ENCODE results near the gene HNRNPA0.
"Not testable (repeated sequence)": the region's sequence is repeated elsewhere in the genome, so short reads cannot be mapped to it uniquely, and the experiment has no call there.

HNRNPA0 gene

GRCh38 chr5:137754188-137754960, at the start of gene HNRNPA0:
TSS of gene HNRNPA0 (minus strand) at chr5:137754363. CDS start at chr5:137754066, 297 bp downstream.
- H3K4me1 ChIP-seq: peaks cover 15 to 27% (median 23%) of the 10 kb centered on the region in 10 experiments
- peaks cover 39 to 47% (median 45%) of the 10 kb centered on the region in 11 experiments for H4K20me1 ChIP-seq
- peak within 1 kb of the TSS; percentile 81 to 100 (median 94) for H3K4me3 ChIP-seq
- peak within 1 kb of the TSS; percentile 63 to 96 (median 88) for H3K4me2 ChIP-seq
- H3K27ac ChIP-seq: peak within 1 kb of the TSS; percentile 94 to 99 (median 99)
- TF ChIP-seq Cebpa-rat (IDR thresholded peaks at IDR 0.05): no peak
- H3K9me3 ChIP-seq (replicated peaks in 1 of 11): no peaks in the 10 kb centered on the region
- peaks cover 0 to 43% (median 27%) of the 10 kb centered on the region in 11 experiments; a peak in 15 of 22 replicates for H3K36me3 ChIP-seq
- H3K9ac ChIP-seq: peak within 1 kb of the TSS; percentile 93 to 100 (median 100)
- H3K27me3 ChIP-seq: no peaks in the 10 kb centered on the region

DNA sequence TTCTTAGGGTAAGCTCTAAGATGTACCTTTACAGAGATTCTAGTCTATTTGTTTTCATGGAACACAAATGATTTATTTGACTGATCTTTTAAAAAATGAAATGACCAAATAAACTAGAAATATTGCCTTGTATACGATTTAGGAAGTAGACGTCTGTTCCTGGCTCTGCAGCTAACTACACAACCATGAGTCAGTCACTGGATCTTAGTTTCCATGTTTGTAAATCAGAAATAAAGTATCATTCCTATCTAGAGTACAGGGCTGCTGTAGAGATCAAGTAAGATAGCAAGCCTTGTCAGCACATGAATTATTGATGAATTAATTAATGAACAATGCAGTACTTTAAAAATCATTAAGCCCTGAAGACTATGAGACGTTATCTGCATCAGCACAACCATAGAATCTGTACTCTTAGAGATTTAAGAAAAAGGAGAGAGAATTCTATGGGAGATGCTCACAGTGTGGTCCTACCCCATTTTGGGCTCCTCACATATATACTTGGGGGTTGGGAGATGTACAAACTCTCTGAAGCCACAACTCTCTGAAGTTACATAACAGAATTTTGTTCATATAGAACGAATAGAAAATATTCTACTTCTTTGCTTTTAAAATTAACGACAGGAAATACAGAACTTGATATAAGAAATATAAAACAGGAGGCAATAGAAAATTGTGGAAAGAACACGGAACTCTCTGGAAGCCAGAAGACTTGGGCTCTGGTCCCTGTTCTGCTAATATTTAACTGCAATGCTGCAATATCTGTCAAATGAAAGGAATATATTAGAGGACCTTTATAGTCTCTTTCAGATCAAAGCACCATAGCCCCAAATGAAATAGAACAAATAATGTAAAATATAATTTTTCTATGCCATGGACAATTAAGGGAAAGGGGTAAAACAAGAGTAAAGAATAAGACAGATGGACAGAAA, 48.4 kb upstream of the HNRNPA0 start:
- H3K9ac ChIP-seq: no peak overlapping the region
- H3K4me1 ChIP-seq: peaks cover 0 to under 1% (median 0%) of the 10 kb centered on the region in 10 experiments; a peak in 1 of 20 replicates
- H3K36me3 ChIP-seq: no peaks in the 10 kb centered on the region
- no peaks in the 10 kb centered on the region for H3K9me3 ChIP-seq (replicated peaks in 1 of 11)
- TF ChIP-seq Cebpa-rat (IDR thresholded peaks at IDR 0.05): no peak
- no peak overlapping the region for H3K27ac ChIP-seq
- no peaks in the 10 kb centered on the region for H4K20me1 ChIP-seq
- no peaks in the 10 kb centered on the region for H3K27me3 ChIP-seq
- H3K4me3 ChIP-seq: no peak overlapping the region
- no peak overlapping the region for H3K4me2 ChIP-seq

GRCh38 chr5:137800700-137801411, 46.7 kb upstream of the HNRNPA0 start:
- H4K20me1 ChIP-seq: no peaks in the 10 kb centered on the region
- no peak overlapping the region for H3K9ac ChIP-seq
- no peak overlapping the region for H3K4me3 ChIP-seq
- H3K4me2 ChIP-seq: no peak overlapping the region
- TF ChIP-seq Cebpa-rat (IDR thresholded peaks at IDR 0.05): no peak
- H3K27ac ChIP-seq: no peak overlapping the region
- no peaks in the 10 kb centered on the region for H3K36me3 ChIP-seq
- no peaks in the 10 kb centered on the region for H3K27me3 ChIP-seq
- H3K4me1 ChIP-seq: no peaks in the 10 kb centered on the region
- H3K9me3 ChIP-seq (replicated peaks in 1 of 11): no peaks in the 10 kb centered on the region

DNA sequence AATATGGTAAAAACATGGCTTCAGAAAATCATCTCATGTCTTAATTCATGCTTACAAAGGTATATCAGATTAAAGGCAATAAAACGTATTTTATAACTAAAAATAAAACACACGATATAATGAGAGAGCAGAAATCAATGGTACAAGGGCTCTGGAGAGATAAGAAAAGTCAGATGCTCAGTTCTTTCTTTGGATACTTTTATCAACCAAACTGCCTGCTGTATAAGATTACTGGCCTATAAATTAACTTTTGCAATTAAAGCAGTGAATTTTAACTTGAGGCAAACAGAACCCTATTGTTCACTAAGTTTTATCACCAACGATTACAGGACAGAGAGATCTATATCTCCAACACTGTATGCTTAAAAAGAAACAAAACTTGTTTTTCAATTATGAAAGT, 42.1 kb upstream of the HNRNPA0 start:
- no peak overlapping the region for H3K4me3 ChIP-seq
- H3K9ac ChIP-seq: no peak overlapping the region
- H3K27ac ChIP-seq: no peak overlapping the region
- H3K9me3 ChIP-seq (replicated peaks in 1 of 11): no peaks in the 10 kb centered on the region
- H4K20me1 ChIP-seq: no peaks in the 10 kb centered on the region
- no peaks in the 10 kb centered on the region for H3K27me3 ChIP-seq
- H3K36me3 ChIP-seq: no peaks in the 10 kb centered on the region
- no peaks in the 10 kb centered on the region for H3K4me1 ChIP-seq
- TF ChIP-seq Cebpa-rat (IDR thresholded peaks at IDR 0.05): no peak
- H3K4me2 ChIP-seq: no peak overlapping the region

DNA sequence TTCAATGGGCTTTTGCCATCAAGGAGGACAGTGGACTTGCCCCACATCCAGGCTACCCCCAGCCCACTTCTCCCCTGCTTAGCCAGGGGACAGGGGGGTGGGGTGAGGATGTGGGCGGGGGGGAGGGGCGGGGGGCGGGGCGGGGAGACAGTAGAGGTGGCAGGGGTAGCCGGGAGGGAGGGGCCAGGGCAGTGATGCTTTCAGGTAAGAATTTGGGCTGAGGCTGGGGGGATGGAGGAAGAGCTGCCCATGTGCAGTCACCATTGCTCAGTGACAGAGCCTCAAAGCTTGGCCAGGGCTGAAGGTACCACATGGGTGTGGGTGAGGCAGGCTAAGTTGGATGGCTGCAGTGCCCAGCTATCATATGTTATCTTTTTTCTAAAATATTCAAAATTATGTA, 40.7 kb upstream of the HNRNPA0 start:
- no peak overlapping the region for H3K4me3 ChIP-seq
- no peak overlapping the region for H3K4me2 ChIP-seq
- no peaks in the 10 kb centered on the region for H3K9me3 ChIP-seq (replicated peaks in 1 of 11)
- no peak for TF ChIP-seq Cebpa-rat (IDR thresholded peaks at IDR 0.05)
- H3K27me3 ChIP-seq: no peaks in the 10 kb centered on the region
- H3K9ac ChIP-seq: no peak overlapping the region
- no peaks in the 10 kb centered on the region for H3K36me3 ChIP-seq
- H4K20me1 ChIP-seq: no peaks in the 10 kb centered on the region
- H3K27ac ChIP-seq: no peak overlapping the region
- no peaks in the 10 kb centered on the region for H3K4me1 ChIP-seq

DNA sequence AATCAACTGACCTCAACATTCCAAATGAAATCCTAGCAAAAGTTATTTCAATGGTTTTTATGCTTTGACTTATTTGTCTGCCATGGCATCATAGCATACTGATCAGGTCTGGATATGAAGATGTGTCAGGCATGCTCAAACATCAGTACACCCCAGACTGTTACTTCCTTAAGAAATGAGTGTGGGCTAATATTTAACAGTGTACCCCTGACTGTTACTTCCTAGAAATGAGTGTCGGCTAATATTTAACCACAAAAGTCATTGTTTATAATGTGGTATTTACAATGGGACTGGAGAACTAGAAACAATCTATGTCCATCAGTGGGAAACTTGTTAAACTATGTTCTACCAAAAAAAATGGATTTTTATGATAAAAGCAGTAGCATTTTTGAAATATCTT, 38.1 kb upstream of the HNRNPA0 start:
- Histone ChIP-seq H4K20me1 (no peaks in the 10 kb centered on the region), H3K4me2 (no peak overlapping the region)
- no peak for TF ChIP-seq Cebpa-rat (IDR thresholded peaks at IDR 0.05)

GRCh38 chr5:137791799-137792198, 37.6 kb upstream of the HNRNPA0 start:
- no peak for TF ChIP-seq Cebpa-rat (IDR thresholded peaks at IDR 0.05)
- Histone ChIP-seq H3K4me2 (no peak overlapping the region), H3K4me3 (no peak overlapping the region), H3K27me3 (no peaks in the 10 kb centered on the region), H3K36me3 (no peaks in the 10 kb centered on the region), H3K9ac (no peak overlapping the region), H3K27ac (no peak overlapping the region), H4K20me1 (no peaks in the 10 kb centered on the region), H3K9me3 (replicated peaks in 1 of 11) (peaks cover 0 to 5% (median 0%) of the 10 kb centered on the region in 11 experiments; a peak in 1 of 22 replicates), H3K4me1 (no peaks in the 10 kb centered on the region)

More for the DNA sequence above, 38.1 kb upstream of the HNRNPA0 start:
- H3K4me1 ChIP-seq: no peaks in the 10 kb centered on the region
- no peak overlapping the region for H3K27ac ChIP-seq
- H3K4me3 ChIP-seq: no peak overlapping the region
- no peaks in the 10 kb centered on the region for H3K36me3 ChIP-seq
- H3K9ac ChIP-seq: no peak overlapping the region
- H3K9me3 ChIP-seq (replicated peaks in 1 of 11): peaks cover 0 to 5% (median 0%) of the 10 kb centered on the region in 11 experiments; a peak in 1 of 22 replicates
- H3K27me3 ChIP-seq: no peaks in the 10 kb centered on the region

DNA sequence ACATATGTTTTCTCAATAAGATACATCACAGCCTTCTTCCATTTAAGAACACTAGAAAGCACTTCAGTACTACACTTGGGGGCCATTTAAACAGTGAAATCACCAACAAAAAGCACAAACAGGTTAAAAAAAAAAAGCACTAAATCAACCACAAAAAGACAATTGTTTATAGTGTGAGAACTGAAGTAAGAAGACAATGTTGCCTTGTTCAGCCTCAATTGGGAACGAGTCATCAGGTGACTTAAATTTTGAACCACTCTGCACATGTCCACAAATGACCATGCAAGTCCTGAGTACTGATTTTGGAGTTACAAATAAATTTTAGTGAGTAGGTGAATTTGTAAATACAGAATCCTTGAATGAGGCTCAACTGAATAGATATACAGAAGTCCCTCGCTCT, 37.2 kb upstream of the HNRNPA0 start:
- Histone ChIP-seq H3K4me2 (no peak overlapping the region), H3K27ac (no peak overlapping the region), H4K20me1 (no peaks in the 10 kb centered on the region), H3K4me1 (no peaks in the 10 kb centered on the region), H3K4me3 (no peak overlapping the region), H3K9me3 (replicated peaks in 1 of 11) (peaks cover 0 to 5% (median 0%) of the 10 kb centered on the region in 11 experiments; a peak in 1 of 22 replicates), H3K9ac (no peak overlapping the region), H3K27me3 (no peaks in the 10 kb centered on the region), H3K36me3 (no peaks in the 10 kb centered on the region)
- no peak for TF ChIP-seq Cebpa-rat (IDR thresholded peaks at IDR 0.05)

GRCh38 chr5:137788560-137788959, 34.4 kb upstream of the HNRNPA0 start:
- not testable (repeated sequence) for H3K36me3 ChIP-seq, H3K4me3 ChIP-seq, H3K4me2 ChIP-seq, H3K4me1 ChIP-seq, H3K27ac ChIP-seq, H3K9ac ChIP-seq, H3K27me3 ChIP-seq, H4K20me1 ChIP-seq
- H3K9me3 ChIP-seq (replicated peaks in 1 of 11): peaks cover 0 to 13% (median 4%) of the 10 kb centered on the region in 11 experiments; a peak in 5 of 22 replicates

Data from BLaER1 treated with 17β-estradiol and CSF1 and Interleukin-3, amounts not matched to agents 10 nM and 100 nM (cell line).